ENCODE results near the gene CACNA1B. TPM values are rescaled to one million over a fixed set of nuclear protein-coding genes. Genes with fewer than 3 reads are reported as not detected.

The CACNA1B gene
- total and polyA plus RNA-seq, 3 donors from 2014 or later, result 7.6 to 15.7 (median 11.0) TPM

DNA sequence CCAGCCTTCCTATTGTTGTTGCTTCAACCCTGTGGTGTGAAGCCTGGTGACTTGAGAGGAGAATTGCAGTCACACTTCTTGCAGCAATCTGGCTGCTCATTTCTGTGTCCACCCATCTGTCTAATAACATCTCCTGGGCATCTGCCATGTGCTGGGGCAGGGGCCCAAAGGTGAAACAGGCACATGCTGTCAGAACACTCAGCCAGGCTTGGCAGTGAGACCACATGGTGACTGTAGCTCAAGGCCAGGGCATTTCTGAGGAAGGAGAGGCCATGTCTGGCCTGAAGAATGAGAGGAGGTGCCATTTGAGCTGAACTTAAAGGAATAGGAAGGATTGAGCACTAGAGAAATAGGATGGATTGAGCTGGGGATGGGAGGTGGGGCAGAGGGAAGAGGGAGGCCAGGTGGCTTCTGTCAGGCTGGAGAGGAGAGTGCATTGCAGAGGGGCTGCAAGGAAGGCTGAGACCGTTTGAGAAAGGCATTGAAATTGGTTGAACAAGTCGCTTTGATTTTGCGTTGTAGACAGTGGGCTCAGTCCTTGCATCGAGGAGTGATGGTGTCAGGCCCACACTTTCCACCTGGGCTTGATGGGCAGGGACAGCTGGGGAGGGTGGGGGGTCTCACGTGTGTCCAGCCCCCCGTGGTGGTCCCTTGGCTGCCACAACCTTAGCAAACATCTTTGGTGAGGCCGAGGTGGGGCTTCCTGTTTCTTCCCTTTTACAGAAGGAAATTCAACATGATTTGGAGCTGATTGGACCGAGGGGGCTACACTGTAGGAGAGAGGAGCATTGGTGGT lies 222.4 kb downstream of the CACNA1B start:
- peak; percentile 11 for DNase-seq
- H3K27me3 ChIP-seq, result no peaks in the 10 kb centered on the region
- 72 to 73% methylated on average over 8 of the region's 8 CpGs for WGBS, 2 donors

GRCh38 chr9:138100711-138101350 lies 223.2 kb downstream of the CACNA1B start:
- no peak overlapping the region for H3K27ac ChIP-seq
- H3K9me3 ChIP-seq, result no peaks in the 10 kb centered on the region
- intact Hi-C loops (cut with DNase I; ENCODE audit: low total_unique reads), result no loop called here
- no peaks in the 10 kb centered on the region for H3K36me3 ChIP-seq (ENCODE audit: low read depth, missing control alignments)
- TF ChIP-seq POLR2A (IDR thresholded peaks at IDR 0.05) (no peak), CTCF (IDR thresholded peaks at IDR 0.05) (no peak)
- no peaks in the 10 kb centered on the region for H3K27me3 ChIP-seq
- DNase-seq, result peak; percentile 12
- H3K4me3 ChIP-seq, result no peak overlapping the region
- H3K4me1 ChIP-seq, result no peaks in the 10 kb centered on the region
- 89 to 90% methylated on average over 30 of the region's 30 CpGs for WGBS, 2 donors

More for the DNA sequence above, 222.4 kb downstream of the CACNA1B start:
- TF ChIP-seq CTCF (IDR thresholded peaks at IDR 0.05) (no peak), POLR2A (IDR thresholded peaks at IDR 0.05) (no peak)
- Histone ChIP-seq H3K9me3 (no peaks in the 10 kb centered on the region), H3K36me3 (ENCODE audit: low read depth, missing control alignments) (no peaks in the 10 kb centered on the region), H3K4me1 (no peaks in the 10 kb centered on the region), H3K4me3 (no peak overlapping the region), H3K27ac (no peak overlapping the region)
- intact Hi-C loops (cut with DNase I; ENCODE audit: low total_unique reads), result no loop called here

- Histone ChIP-seq H3K4me1 (no peaks in the 10 kb centered on the region), H3K4me3 (no peak overlapping the region), H3K36me3 (ENCODE audit: low read depth, missing control alignments) (no peaks in the 10 kb centered on the region), H3K27me3 (no peaks in the 10 kb centered on the region), H3K9me3 (no peaks in the 10 kb centered on the region), H3K27ac (no peak overlapping the region)
- TF ChIP-seq CTCF (IDR thresholded peaks at IDR 0.05) (no peak), POLR2A (IDR thresholded peaks at IDR 0.05) (no peak)
- peak; percentile 7 for DNase-seq
- WGBS, 2 donors, result 92 to 97% methylated on average over 9 to 16 of the region's 16 CpGs
- intact Hi-C loops (cut with DNase I; ENCODE audit: low total_unique reads), result no loop called here
Measured at GRCh38 chr9:138101444-138102234, 224.1 kb downstream of the CACNA1B start.

GRCh38 chr9:138102246-138103051 lies 224.9 kb downstream of the CACNA1B start:
- intact Hi-C loops (cut with DNase I; ENCODE audit: low total_unique reads), result no loop called here
- DNase-seq, result peak; percentile 3
- Histone ChIP-seq H3K9me3 (no peaks in the 10 kb centered on the region), H3K4me3 (no peak overlapping the region), H3K27me3 (no peaks in the 10 kb centered on the region), H3K4me1 (no peaks in the 10 kb centered on the region), H3K27ac (no peak overlapping the region), H3K36me3 (ENCODE audit: low read depth, missing control alignments) (no peaks in the 10 kb centered on the region)
- 78 to 82% methylated on average over 19 to 23 of the region's 23 CpGs for WGBS, 2 donors
- no peak for TF ChIP-seq CTCF (IDR thresholded peaks at IDR 0.05)
- TF ChIP-seq POLR2A (IDR thresholded peaks at IDR 0.05), result no peak

Data from testis (tissue), 3 donors.